Peyer's patch (tissue), 4 donors: Measurements from ENCODE around the gene TK1.

Experiments used
- CTCF ChIP-seq, 6 experiments: fragments of 450-650 bp in 4 of 6; fragments of 200-600 bp in 2 of 6; sonication (generic) in 1 of 6; IDR thresholded peaks; one replicate each; pipeline ENCODE4 v1.5.1; 2017 to 2019; ENCODE audit warnings: antibody characterized with exemption in 6 of 6, mild to moderate bottlenecking in 3 of 6, moderate library complexity in 1 of 6
- POLR2A ChIP-seq, 2 donors: fragments of 450-650 bp; IDR thresholded peaks; one replicate each; pipeline ENCODE4 v1.5.1; 2017; ENCODE audit warnings: antibody characterized with exemption in 2 of 2, mild to moderate bottlenecking in 2 of 2, moderate library complexity in 2 of 2

- no peak for TF ChIP-seq CTCF (IDR thresholded peaks at IDR 0.05)
- no peak for TF ChIP-seq POLR2A (IDR thresholded peaks at IDR 0.05)
These were observed 15.9 kb downstream of the TK1 start for GRCh38 chr17:78170692-78171590.
